Stimulated activated CD8-positive, alpha-beta memory T cell treated with anti-CD3 and anti-CD28 coated beads, Interleukin-4, amount 100 ng/mL, for 1 hour (primary cell): Measurements from ENCODE around the gene NIT1.
A peak's percentile ranks its signal among the peaks of the same experiment; 100 is the strongest.
"Not testable (repeated sequence)": the region's sequence is repeated elsewhere in the genome, so short reads cannot be mapped to it uniquely, and the experiment has no call there.

Source experiments
- DNase-seq, 2 donors: peaks; one replicate each; pipeline ENCODE4 v3.0.0-alpha.2; 2020; ENCODE audit warnings: low read depth in 2 of 2, low spot score in 1 of 2

The NIT1 gene

GRCh38 chr1:161111527-161111926 is 6.4 kb upstream of the NIT1 start:
- DNase-seq = no peak

- DNase-seq = no peak
Observed at GRCh38 chr1:161113915-161114314, 4.0 kb upstream of the NIT1 start.

- DNase-seq = no peak
Observed at GRCh38 chr1:161114556-161114955, 3.3 kb upstream of the NIT1 start.

- no peak for DNase-seq
Observed at GRCh38 chr1:161115132-161115711, 2.7 kb upstream of the NIT1 start.

GRCh38 chr1:161115961-161116360 is 1.9 kb upstream of the NIT1 start:
- DNase-seq = not testable (repeated sequence)

GRCh38 chr1:161119092-161119903 is 1.4 kb downstream of the NIT1 start:
- DNase-seq = peak in 1 of 2 donors; percentile 13

GRCh38 chr1:161121042-161121650 is 3.2 kb downstream of the NIT1 start:
- DNase-seq = no peak

GRCh38 chr1:161121834-161122233 is 3.9 kb downstream of the NIT1 start:
- no peak for DNase-seq

GRCh38 chr1:161122967-161123366 is 5.1 kb downstream of the NIT1 start:
- DNase-seq = no peak

- DNase-seq = no peak
Observed at GRCh38 chr1:161127649-161128048, 9.7 kb downstream of the NIT1 start.

- no peak for DNase-seq
Observed at GRCh38 chr1:161128591-161129420, 10.9 kb downstream of the NIT1 start.

GRCh38 chr1:161130266-161130665 is 12.4 kb downstream of the NIT1 start:
- DNase-seq = no peak

- DNase-seq = no peak
Observed at GRCh38 chr1:161131523-161132409, 13.9 kb downstream of the NIT1 start.

- peak; percentile 57 to 77 for DNase-seq
Observed at GRCh38 chr1:161132410-161133219, 14.7 kb downstream of the NIT1 start, which contains the start of gene DEDD. Gene DEDD (minus strand): TSS chr1:161132667. CDS start chr1:161124462, 8,205 bp downstream.

GRCh38 chr1:161133220-161133740 is 15.4 kb downstream of the NIT1 start:
- no peak for DNase-seq

- no peak for DNase-seq
Observed at GRCh38 chr1:161137881-161138280, 20.0 kb downstream of the NIT1 start.

GRCh38 chr1:161138431-161138830 is 20.5 kb downstream of the NIT1 start:
- no peak for DNase-seq

GRCh38 chr1:161139766-161140165 is 21.9 kb downstream of the NIT1 start:
- DNase-seq = no peak

- no peak for DNase-seq
Observed at GRCh38 chr1:161140755-161141400, 23.0 kb downstream of the NIT1 start.
